ENCODE measurements around the gene TMEM175.

The TMEM175 gene

GRCh38 chr4:931960-932712 lies at the start of gene TMEM175, which contains the start of gene GAK:
TMEM175 (plus strand) TSS chr4:932460; CDS start chr4:947740, 15,280 bp downstream.
GAK (minus strand) TSS chr4:932316; CDS start chr4:932187, 129 bp downstream.
- in situ Hi-C loops (cut with HindIII; ENCODE audit: low sequenced_read_pairs), result no loop called here

- in situ Hi-C loops (cut with HindIII; ENCODE audit: low sequenced_read_pairs), result no loop called here
Measured at GRCh38 chr4:882646-883045, 49.6 kb upstream of the TMEM175 start.

GRCh38 chr4:883377-884095 lies 48.7 kb upstream of the TMEM175 start:
- in situ Hi-C loops (cut with HindIII; ENCODE audit: low sequenced_read_pairs), result no loop called here

GRCh38 chr4:884259-884658 lies 48.0 kb upstream of the TMEM175 start:
- in situ Hi-C loops (cut with HindIII; ENCODE audit: low sequenced_read_pairs), result no loop called here

- in situ Hi-C loops (cut with HindIII; ENCODE audit: low sequenced_read_pairs), result no loop called here
Measured at GRCh38 chr4:884896-885295, 47.4 kb upstream of the TMEM175 start.

DNA sequence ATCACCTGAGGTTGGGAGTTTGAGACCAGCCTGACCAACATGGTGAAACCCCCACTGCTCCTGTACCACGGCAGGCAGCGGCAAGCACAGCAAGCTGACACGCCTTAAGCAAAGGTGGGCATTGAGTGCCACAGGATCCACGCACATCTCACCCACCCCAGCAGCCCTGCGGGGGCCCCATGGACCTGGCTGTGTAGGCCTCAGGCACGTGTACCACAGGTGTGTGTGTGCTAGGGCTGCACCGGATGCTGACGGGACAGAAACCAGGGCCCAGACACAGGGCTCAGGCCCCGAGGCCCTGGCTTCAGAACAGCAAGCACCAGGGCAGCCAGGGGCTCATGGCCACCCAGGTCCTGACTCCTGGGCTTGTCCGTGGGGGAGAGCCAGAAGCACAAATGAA lies 46.9 kb upstream of the TMEM175 start:
- in situ Hi-C loops (cut with HindIII; ENCODE audit: low sequenced_read_pairs), result no loop called here

GRCh38 chr4:886244-886643 lies 46.0 kb upstream of the TMEM175 start:
- in situ Hi-C loops (cut with HindIII; ENCODE audit: low sequenced_read_pairs), result no loop called here

- in situ Hi-C loops (cut with HindIII; ENCODE audit: low sequenced_read_pairs), result no loop called here
Measured at GRCh38 chr4:887034-887763, 45.1 kb upstream of the TMEM175 start.

DNA sequence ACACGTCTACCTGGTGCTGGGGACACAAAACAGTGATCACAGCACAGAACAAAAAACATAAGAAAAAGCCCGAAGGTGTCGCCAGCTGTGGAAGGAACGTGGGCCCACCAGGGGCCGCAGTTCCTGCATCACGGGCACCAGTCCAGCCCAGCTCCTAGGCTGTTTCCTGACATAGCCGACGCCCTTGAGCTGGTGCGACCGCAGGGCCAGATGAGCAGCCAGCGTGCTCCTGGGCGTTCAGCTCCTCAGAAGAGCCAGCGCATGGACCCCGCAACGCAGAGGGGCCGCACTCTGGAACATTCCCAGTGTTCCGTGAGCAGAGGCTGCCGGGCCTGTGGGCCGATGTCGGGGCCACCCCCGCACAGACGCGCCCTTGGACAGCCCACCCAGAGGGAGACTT lies 44.2 kb upstream of the TMEM175 start:
- in situ Hi-C loops (cut with HindIII; ENCODE audit: low sequenced_read_pairs), result no loop called here

- in situ Hi-C loops (cut with HindIII; ENCODE audit: low sequenced_read_pairs), result no loop called here
Measured at GRCh38 chr4:889516-889915, 42.7 kb upstream of the TMEM175 start.

GRCh38 chr4:890036-890695 lies 42.1 kb upstream of the TMEM175 start:
- in situ Hi-C loops (cut with HindIII; ENCODE audit: low sequenced_read_pairs), result no loop called here

- in situ Hi-C loops (cut with HindIII; ENCODE audit: low sequenced_read_pairs), result no loop called here
Measured at GRCh38 chr4:891747-892146, 40.5 kb upstream of the TMEM175 start.

GRCh38 chr4:892780-893179 lies 39.5 kb upstream of the TMEM175 start:
- in situ Hi-C loops (cut with HindIII; ENCODE audit: low sequenced_read_pairs), result no loop called here

GRCh38 chr4:893276-893994 lies 38.8 kb upstream of the TMEM175 start:
- in situ Hi-C loops (cut with HindIII; ENCODE audit: low sequenced_read_pairs), result no loop called here

DNA sequence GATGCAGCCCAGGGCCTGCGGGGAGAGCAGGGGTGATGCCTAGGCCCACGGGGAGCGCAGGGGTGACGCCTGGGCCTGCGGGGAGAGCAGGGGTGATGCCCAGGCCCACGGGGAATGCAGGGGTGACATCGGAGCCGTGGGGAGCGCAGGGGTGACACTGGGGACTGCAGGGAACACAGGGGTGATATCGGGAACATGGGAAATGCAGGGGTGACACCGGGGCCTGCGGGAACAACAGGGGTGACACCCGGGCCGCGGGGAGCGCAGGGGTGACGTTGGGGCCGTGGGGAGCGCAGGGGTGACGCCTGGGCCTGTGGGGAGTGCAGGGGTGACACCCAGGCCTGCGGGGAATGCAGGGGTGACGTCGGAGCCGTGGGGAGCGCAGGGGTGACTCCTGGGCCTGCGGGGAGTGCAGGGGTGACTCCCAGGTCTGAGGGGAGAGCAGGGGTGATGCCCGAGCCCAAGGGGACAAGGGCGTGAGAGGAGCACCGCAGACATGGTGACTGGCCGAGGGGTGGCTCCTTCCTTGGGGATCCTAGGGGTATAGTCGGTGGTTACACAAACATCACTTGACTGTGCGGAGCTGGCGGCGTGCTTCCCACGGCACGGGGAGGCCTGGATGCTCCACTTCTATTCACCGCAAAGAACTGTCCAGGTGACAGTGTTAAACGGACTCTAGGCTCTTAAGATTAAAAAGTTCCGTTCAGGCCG lies 38.1 kb upstream of the TMEM175 start:
- in situ Hi-C loops (cut with HindIII; ENCODE audit: low sequenced_read_pairs), result no loop called here

DNA sequence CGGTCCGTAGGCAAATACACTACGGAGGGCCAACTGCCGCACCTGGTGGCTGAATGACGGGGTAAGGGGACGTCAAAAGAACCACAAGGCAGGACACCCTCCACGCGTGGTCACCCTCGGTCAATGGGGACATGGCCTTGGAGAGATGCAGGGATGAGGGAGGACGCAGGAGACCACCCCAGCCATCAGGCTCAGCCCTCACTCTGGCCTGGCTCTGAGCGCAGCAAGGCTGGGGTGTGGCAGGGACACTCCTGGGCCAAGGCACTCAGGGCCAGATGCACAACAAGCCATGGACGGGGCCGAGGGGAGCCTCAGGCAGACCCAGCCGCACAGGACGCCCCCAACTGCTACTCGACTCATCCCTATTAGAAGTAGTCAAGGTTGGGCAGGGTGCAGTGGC lies 36.7 kb upstream of the TMEM175 start:
- in situ Hi-C loops (cut with HindIII; ENCODE audit: low sequenced_read_pairs), result no loop called here

GRCh38 chr4:896216-896615 lies 36.0 kb upstream of the TMEM175 start:
- in situ Hi-C loops (cut with HindIII; ENCODE audit: low sequenced_read_pairs), result no loop called here

- in situ Hi-C loops (cut with HindIII; ENCODE audit: low sequenced_read_pairs), result no loop called here
Measured at GRCh38 chr4:896630-897029, 35.6 kb upstream of the TMEM175 start.

DNA sequence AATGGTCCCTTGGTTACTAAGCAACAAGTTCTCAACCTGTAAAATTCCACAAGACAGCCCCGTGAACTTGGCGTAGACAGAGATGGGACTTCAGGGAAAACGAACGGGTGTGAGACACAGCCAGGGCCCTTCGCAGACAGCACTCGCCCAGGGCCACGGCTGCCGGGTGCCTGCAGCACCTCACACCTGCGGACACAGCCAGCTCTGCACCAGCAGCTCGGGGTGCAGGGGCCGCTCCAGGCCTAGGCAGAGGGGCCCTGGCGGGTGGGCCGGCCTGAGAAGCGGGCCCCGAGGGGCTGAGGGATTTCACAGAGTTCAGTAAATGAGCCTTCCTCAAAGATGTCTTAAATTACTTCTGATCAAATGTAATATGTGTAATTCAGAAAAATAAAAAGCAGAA lies 34.1 kb upstream of the TMEM175 start:
- in situ Hi-C loops (cut with HindIII; ENCODE audit: low sequenced_read_pairs), result no loop called here

Data from DLD1 (cell line).